ENCODE results near the gene HOXC13. TPM values are rescaled to one million over a fixed set of nuclear protein-coding genes. Genes with fewer than 3 reads are reported as not detected.

HOXC13 gene
- total RNA-seq (2022; extraction: Qiagen RNA extraction) = 18.5 to 27.6 TPM (median 21.5 TPM) in 5 replicates

GRCh38 chr12:53938326-53939140 is at the start of gene HOXC13:
HOXC13 (plus strand) TSS chr12:53938831; CDS start chr12:53938907, 76 bp downstream.

GRCh38 chr12:53954694-53955035 is 16.0 kb downstream of the HOXC13 start, which contains the start of gene HOXC12:
HOXC12 (plus strand) TSS chr12:53954903; CDS start chr12:53954930, 27 bp downstream.

GRCh38 chr12:53972722-53973235 is 34.1 kb downstream of the HOXC13 start, which contains the start of gene HOXC11:
HOXC11 (plus strand) TSS chr12:53973126; CDS start chr12:53973242, 116 bp downstream.

GRCh38 chr12:53974084-53975063 is 35.7 kb downstream of the HOXC13 start, which contains the start of gene HOTAIR:
HOTAIR (minus strand) TSS chr12:53974954.

GRCh38 chr12:53984901-53985691 is 46.5 kb downstream of the HOXC13 start, which contains the start of gene HOXC10:
HOXC10 (plus strand) TSS chr12:53985146; CDS start chr12:53985260, 114 bp downstream.

Other genes with a start within 250 kb of the HOXC13 start
- gene CALCOCO1, start 211.4 kb upstream of the HOXC13 start, total RNA-seq (2022; extraction: Qiagen RNA extraction) = 16.9 to 21.0 TPM (median 18.6 TPM) in 5 replicates
- gene CISTR, start 186.9 kb upstream of the HOXC13 start, total RNA-seq (2022; extraction: Qiagen RNA extraction) = not detected in 5 replicates
- not detected in 5 replicates for gene HOXC12, start 16.1 kb downstream of the HOXC13 start, total RNA-seq (2022; extraction: Qiagen RNA extraction)
- 0.62 to 0.92 TPM (median 0.85 TPM) in 5 replicates for gene HOXC11, start 34.3 kb downstream of the HOXC13 start, total RNA-seq (2022; extraction: Qiagen RNA extraction)
- 0.05 to 0.66 TPM (median 0.25 TPM) in 5 replicates for gene HOTAIR, start 36.1 kb downstream of the HOXC13 start, total RNA-seq (2022; extraction: Qiagen RNA extraction)
- 2.7 to 3.8 TPM (median 2.9 TPM) in 5 replicates for gene HOXC10, start 46.3 kb downstream of the HOXC13 start, total RNA-seq (2022; extraction: Qiagen RNA extraction)
- 11.1 to 13.2 TPM (median 11.7 TPM) in 5 replicates for gene HOXC9, start 61.3 kb downstream of the HOXC13 start, total RNA-seq (2022; extraction: Qiagen RNA extraction)
- 4.0 to 5.4 TPM (median 5.1 TPM) in 5 replicates for gene HOXC8, start 70.2 kb downstream of the HOXC13 start, total RNA-seq (2022; extraction: Qiagen RNA extraction)
- 3.4 to 5.5 TPM (median 5.1 TPM) in 5 replicates for gene HOXC6, start 89.6 kb downstream of the HOXC13 start, total RNA-seq (2022; extraction: Qiagen RNA extraction)
- 0.33 to 0.82 TPM (median 0.64 TPM) in 5 replicates for gene HOXC5, start 94.2 kb downstream of the HOXC13 start, total RNA-seq (2022; extraction: Qiagen RNA extraction)
- 2.1 to 3.7 TPM (median 3.3 TPM) in 5 replicates for gene HOXC4, start 115.0 kb downstream of the HOXC13 start, total RNA-seq (2022; extraction: Qiagen RNA extraction)